GM23248 (cell line): Measurements from ENCODE around the gene RAB24.

Experiments
- EZH2 ChIP-seq: fragments of 200-600 bp; sonication (generic); IDR thresholded peaks from 2 replicates; pipeline ENCODE4 v1.6.1; 2018; ENCODE audit warnings: antibody characterized with exemption, mild to moderate bottlenecking; ENCODE audit not compliant: insufficient read depth, poor library complexity, severe bottlenecking
- EZH2phosphoT487 ChIP-seq: fragments of 200-600 bp; sonication (generic); IDR thresholded peaks from 2 replicates; pipeline ENCODE4 v1.6.1; 2018; ENCODE audit warnings: antibody characterized with exemption, moderate library complexity, mild to moderate bottlenecking, low read depth; ENCODE audit not compliant: insufficient read depth

DNA sequence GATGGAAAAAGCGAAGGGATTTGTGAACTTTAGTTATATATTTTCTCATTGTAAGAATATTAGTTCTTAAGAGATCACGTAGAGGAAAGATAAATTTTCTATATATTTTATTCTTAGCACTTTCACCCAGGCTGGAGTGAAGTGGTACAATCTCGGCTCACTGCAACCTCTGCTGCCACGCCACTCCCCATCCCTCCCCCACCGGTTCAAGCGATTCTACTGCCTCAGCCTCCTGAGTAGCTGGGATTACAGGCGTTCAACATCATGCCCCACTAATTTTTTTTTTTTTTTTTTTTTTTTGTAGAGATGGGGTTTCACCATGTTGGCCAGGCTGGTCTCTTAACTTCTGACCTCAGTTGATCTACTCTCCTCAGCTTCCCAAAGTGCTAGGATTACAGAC lies 42.6 kb downstream of the RAB24 start:
- TF ChIP-seq EZH2phosphoT487 (no peak), EZH2 (no peak)
